Uterus (tissue), 4 donors: ENCODE measurements around the gene USP7. TPM values are rescaled to one million over a fixed set of nuclear protein-coding genes. Genes with fewer than 3 reads are reported as not detected.
"Not testable (repeated sequence)": the region's sequence is repeated elsewhere in the genome, so short reads cannot be mapped to it uniquely, and the experiment has no call there.

Experiments
- DNase-seq, 2 donors: peaks; one replicate each; pipeline ENCODE4 v3.0.0-alpha.2; 2019 to 2020
- H3K27ac ChIP-seq, 2 donors: fragments of 200-600 bp; sonication (generic); 1 replicate in 1 of 2; 2 replicates in 1 of 2; pipeline ENCODE4 v1.5.1; 2016 to 2018
- H3K27me3 ChIP-seq, 2 donors: fragments of 200-600 bp; sonication (generic); one replicate each; pipeline ENCODE4 v1.5.1; 2018 to 2019; ENCODE audit warnings: control low read depth in 1 of 2
- H3K36me3 ChIP-seq, 2 donors: fragments of 200-600 bp; sonication (generic); one replicate each; pipeline ENCODE4 v1.5.1; 2019; ENCODE audit warnings: control low read depth in 1 of 2
- H3K4me1 ChIP-seq, 2 donors: fragments of 200-600 bp; sonication (generic); one replicate each; pipeline ENCODE4 v1.5.1; 2018 to 2019; ENCODE audit warnings: control low read depth in 1 of 2
- H3K4me3 ChIP-seq, 2 donors: fragments of 200-600 bp; sonication (generic); 1 replicate in 1 of 2; 2 replicates in 1 of 2; pipeline ENCODE4 v1.5.1; 2018 to 2019; ENCODE audit warnings: mild to moderate bottlenecking in 1 of 2
- H3K9me3 ChIP-seq, 2 donors: fragments of 200-600 bp; sonication (generic); one replicate each; pipeline ENCODE4 v1.5.1; 2019; ENCODE audit warnings: control low read depth in 1 of 2
- CTCF ChIP-seq, 4 experiments: fragments of 200-600 bp in 2 of 4; fragments of 450-650 bp in 2 of 4; sonication (generic) in 2 of 4; IDR thresholded peaks; one replicate each; pipeline ENCODE4 v1.5.1; 2016 to 2019; ENCODE audit warnings: antibody characterized with exemption in 4 of 4, mild to moderate bottlenecking in 2 of 4, moderate library complexity in 1 of 4
- POLR2A ChIP-seq, 2 donors: fragments of 450-650 bp; IDR thresholded peaks; one replicate each; pipeline ENCODE4 v1.6.1; 2016; ENCODE audit warnings: antibody characterized with exemption in 2 of 2, mild to moderate bottlenecking in 1 of 2, moderate library complexity in 1 of 2
- intact Hi-C: fragments of 100-400 bp; cut with DNase I; formaldehyde crosslinking; loops from one replicate; pipeline ENCODE4 v1.15.1; 2023; ENCODE audit warnings: low total_unique reads
- total RNA-seq, 4 donors: library from RNA; depleted of rRNA in 3 of 4; stranded (reverse); fragments of >200 nt in 3 of 4; gene quantifications; one replicate each; pipeline versions ENCODE4 v1.1.0 to v1.2.4, GENCODE V29; 2014 to 2023
- donor health status: DM: yes; HTN: yes; CAD: no.

The USP7 gene
- total RNA-seq, 4 donors from 2014 or later = 20.9 to 223 (median 122) TPM

- TF ChIP-seq POLR2A (IDR thresholded peaks at IDR 0.05) (no peak), CTCF (IDR thresholded peaks at IDR 0.05) (no peak)
- intact Hi-C loops = no loop called here
- no peaks in the 10 kb centered on the region for H3K27me3 ChIP-seq
- DNase-seq = no peak
- H3K4me3 ChIP-seq = no peak overlapping the region
- no peak overlapping the region for H3K27ac ChIP-seq
- H3K36me3 ChIP-seq = no peaks in the 10 kb centered on the region
- H3K4me1 ChIP-seq = peaks cover 0 to 7% of the 10 kb centered on the region in 2 donors
- no peaks in the 10 kb centered on the region for H3K9me3 ChIP-seq
Measured at GRCh38 chr16:8872071-8872470, 91.6 kb downstream of the USP7 start.

GRCh38 chr16:8869988-8870241 is 93.8 kb downstream of the USP7 start:
- DNase-seq, H3K27me3 ChIP-seq, H3K4me3 ChIP-seq, intact Hi-C loops, H3K36me3 ChIP-seq, H3K9me3 ChIP-seq: not testable (repeated sequence)
- peaks cover 0 to 25% of the 10 kb centered on the region in 2 donors for H3K4me1 ChIP-seq
- H3K27ac ChIP-seq = peak overlapping the region in 1 of 2 donors; percentile 86

GRCh38 chr16:8869212-8869987 is 94.3 kb downstream of the USP7 start:
- Histone ChIP-seq H3K9me3 (no peaks in the 10 kb centered on the region), H3K36me3 (no peaks in the 10 kb centered on the region), H3K27me3 (no peaks in the 10 kb centered on the region), H3K4me1 (peaks cover 0 to 30% of the 10 kb centered on the region in 2 donors), H3K4me3 (peak overlapping the region; percentile 46 to 75), H3K27ac (peak overlapping the region; percentile 40 to 86)
- TF ChIP-seq CTCF (IDR thresholded peaks at IDR 0.05) = peak in 1 of 4 experiments; percentile 8
- TF ChIP-seq POLR2A (IDR thresholded peaks at IDR 0.05) = no peak
- intact Hi-C loops = no loop called here
- no peak for DNase-seq

- peak within 1 kb of the TSS; percentile 46 to 75 for H3K4me3 ChIP-seq
- H3K9me3 ChIP-seq = no peaks in the 10 kb centered on the region
- intact Hi-C loops = no loop called here
- H3K36me3 ChIP-seq = no peaks in the 10 kb centered on the region
- H3K4me1 ChIP-seq = peaks cover 0 to 36% of the 10 kb centered on the region in 2 donors
- TF ChIP-seq CTCF (IDR thresholded peaks at IDR 0.05) (no peak), POLR2A (IDR thresholded peaks at IDR 0.05) (peak; percentile 29 to 62)
- peak within 1 kb of the TSS; percentile 80 to 86 for H3K27ac ChIP-seq
- DNase-seq = peak; percentile 82 to 84
- H3K27me3 ChIP-seq = no peaks in the 10 kb centered on the region
Measured at GRCh38 chr16:8868416-8869211, 95.1 kb downstream of the USP7 start, which contains the start of gene CARHSP1. Gene CARHSP1 (minus strand): TSS chr16:8869006. CDS start chr16:8859328, 9,678 bp downstream.

GRCh38 chr16:8867932-8868415 is 95.7 kb downstream of the USP7 start:
- TF ChIP-seq POLR2A (IDR thresholded peaks at IDR 0.05) (no peak), CTCF (IDR thresholded peaks at IDR 0.05) (no peak)
- Histone ChIP-seq H3K36me3 (no peaks in the 10 kb centered on the region), H3K9me3 (no peaks in the 10 kb centered on the region), H3K4me3 (peak overlapping the region; percentile 46 to 75), H3K27ac (peak overlapping the region; percentile 80 to 86), H3K4me1 (peaks cover 0 to 38% of the 10 kb centered on the region in 2 donors), H3K27me3 (no peaks in the 10 kb centered on the region)
- intact Hi-C loops = no loop called here
- DNase-seq = no peak
